T-cell (primary cell): Measurements from ENCODE around the gene NIPAL3. TPM values are rescaled to one million over a fixed set of nuclear protein-coding genes. Genes with fewer than 3 reads are reported as not detected.

Experiments used
- ATAC-seq, 4 experiments: fragments of 200-7000 bp in 3 of 4; fragments of 150-1000 bp in 1 of 4; cut with Tn5 transposase; replicated peaks in 1 of 4; 1 replicate in 3 of 4; 2 replicates in 1 of 4; pipeline ENCODE4 v1.10.0; 2021; ENCODE audit warnings: moderate library complexity in 3 of 4, mild to moderate bottlenecking in 2 of 4, moderate number of reproducible peaks in 1 of 4
- CTCF ChIA-PET, 2 donors: fragments of 300-600 bp; sonication (Branson Sonifier 250); formaldehyde crosslinking; loops; one replicate each; lab custom pipeline; 2022; ENCODE audit warnings: antibody characterized with exemption in 2 of 2; lab: Charles Lee
- POLR2A ChIA-PET, 2 donors: fragments of 300-600 bp; sonication (Branson Sonifier 250); formaldehyde crosslinking; loops; one replicate each; lab custom pipeline; 2022; ENCODE audit warnings: antibody characterized with exemption in 2 of 2; lab: Charles Lee
- DNase-seq, 35 experiments: peaks; one replicate each; pipeline versions ENCODE4 v3.0.0 to v3.0.0-alpha.2; 2013 to 2023
- H3K27ac ChIP-seq: one replicate; pipeline ENCODE4 v1.5.1; 2013; ENCODE audit warnings: low read length
- H3K27me3 ChIP-seq, 2 experiments: replicated peaks in 1 of 2; 1 replicate in 1 of 2; 2 replicates in 1 of 2; pipeline versions ENCODE4 v1.6.1 to v1.7.0; 2013; ENCODE audit warnings: low read length in 1 of 2, mixed read lengths in 1 of 2; ENCODE audit not compliant: control insufficient read depth in 2 of 2, insufficient read depth in 2 of 2; ENCODE audit errors: extremely low read depth in 1 of 2
- H3K36me3 ChIP-seq, 2 donors: 1 replicate in 1 of 2; 2 replicates in 1 of 2; pipeline versions ENCODE4 v1.6.1 to v1.7.0; 2013; ENCODE audit warnings: low read length in 1 of 2; ENCODE audit not compliant: control insufficient read depth in 2 of 2, insufficient read depth in 1 of 2; ENCODE audit errors: extremely low read depth in 1 of 2
- H3K4me1 ChIP-seq, 2 experiments: 1 replicate in 1 of 2; 2 replicates in 1 of 2; pipeline versions ENCODE4 v1.6.1 to v1.7.0; 2013; ENCODE audit warnings: low read length in 2 of 2, mixed read lengths in 1 of 2; ENCODE audit not compliant: insufficient read depth in 2 of 2, control insufficient read depth in 1 of 2; ENCODE audit errors: extremely low read depth in 1 of 2
- H3K4me3 ChIP-seq, 2 donors: 1 replicate in 1 of 2; 2 replicates in 1 of 2; pipeline versions ENCODE4 v1.5.1 to v1.7.0; 2013; ENCODE audit warnings: mild to moderate bottlenecking in 2 of 2, low read length in 1 of 2, moderate library complexity in 1 of 2; ENCODE audit not compliant: control insufficient read depth in 1 of 2; ENCODE audit errors: extremely low read depth in 1 of 2
- H3K9me3 ChIP-seq: 2 replicates; pipeline ENCODE4 v1.7.0; 2013
- H3K27ac Mint-ChIP-seq, 2 donors: one replicate each; pipeline ENCODE4 v1.8.0; 2020 to 2021; ENCODE audit warnings: mild to moderate bottlenecking in 2 of 2, mixed read lengths in 2 of 2
- H3K27me3 Mint-ChIP-seq, 2 donors: one replicate each; pipeline ENCODE4 v1.8.0; 2021 to 2022; ENCODE audit warnings: mixed read lengths in 2 of 2
- H3K36me3 Mint-ChIP-seq: one replicate; pipeline ENCODE4 v1.8.0; 2021; ENCODE audit warnings: mixed read lengths
- H3K4me1 Mint-ChIP-seq, 3 donors: one replicate each; pipeline ENCODE4 v1.8.0; 2020 to 2022; ENCODE audit warnings: mixed read lengths in 3 of 3, mild to moderate bottlenecking in 1 of 3
- H3K4me3 Mint-ChIP-seq, 3 donors: one replicate each; pipeline ENCODE4 v1.8.0; 2020 to 2022; ENCODE audit warnings: mild to moderate bottlenecking in 3 of 3, mixed read lengths in 3 of 3, moderate library complexity in 3 of 3
- H3K9me3 Mint-ChIP-seq, 3 donors: one replicate each; pipeline ENCODE4 v1.8.0; 2020 to 2022; ENCODE audit warnings: mixed read lengths in 3 of 3
- WGBS: methylation state at CpG from one replicate; pipeline ENCODE4 v1.1.5; 2013; ENCODE audit warnings: missing lambda C conversion rate; ENCODE audit not compliant: insufficient coverage; 5-methylcytosine and 5-hydroxymethylcytosine counted together
- total RNA-seq, 35 experiments: library from RNA in 6 of 35; stranded (reverse) in 6 of 35; fragments of 120-200 nt in 1 of 35; gene quantifications; one replicate each; pipeline versions ENCODE4 v1.2.1 to v1.2.4 and lab custom pipeline; 2013 to 2026

Gene NIPAL3
- total RNA-seq, 5 donors from 2014 or later (not counting 1 experiment from before 2014, with no cell fraction given) = 49.0 to 71.4 (median 59.7) TPM

GRCh38 chr1:24470592-24470991 lies 55.0 kb downstream of the NIPAL3 start:
- H3K4me3 Mint-ChIP-seq = no peak overlapping the region
- H3K9me3 Mint-ChIP-seq = no peaks in the 10 kb centered on the region
- WGBS = 100% methylated on average over 1 of the region's 2 CpGs
- no peaks in the 10 kb centered on the region for H3K9me3 ChIP-seq
- no peak overlapping the region for H3K27ac ChIP-seq
- ChIA-PET CTCF (no interaction called here), POLR2A (interaction anchor here in 1 of 2 donors (0.7 kb wide), 1 partner anchor 133 kb away, joined by 12 read pairs; no protein-coding TSS in a partner anchor)
- peaks cover 0 to 5% of the 10 kb centered on the region in 2 experiments for H3K4me1 ChIP-seq
- ATAC-seq (no peak), DNase-seq (no peak)
- H3K27ac Mint-ChIP-seq = peak overlapping the region; percentile 74 to 76
- peaks cover 13 to 30% (median 21%) of the 10 kb centered on the region in 3 donors for H3K4me1 Mint-ChIP-seq
- H3K27me3 ChIP-seq = no peaks in the 10 kb centered on the region
- H3K36me3 ChIP-seq = peaks cover 7 to 25% of the 10 kb centered on the region in 2 donors
- H3K36me3 Mint-ChIP-seq = peaks cover 42% of the 10 kb centered on the region
- H3K4me3 ChIP-seq = no peak overlapping the region
- H3K27me3 Mint-ChIP-seq = no peaks in the 10 kb centered on the region

GRCh38 chr1:24472527-24473251 lies 57.1 kb downstream of the NIPAL3 start:
- Histone ChIP-seq H3K36me3 (peaks cover 3 to 13% of the 10 kb centered on the region in 2 donors), H3K27me3 (no peaks in the 10 kb centered on the region), H3K4me3 (no peak overlapping the region), H3K27ac (no peak overlapping the region), H3K9me3 (no peaks in the 10 kb centered on the region), H3K4me1 (peaks cover 0 to 6% of the 10 kb centered on the region in 2 experiments)
- ATAC-seq (no peak), DNase-seq (no peak)
- peaks cover 25 to 38% (median 29%) of the 10 kb centered on the region in 3 donors for H3K4me1 Mint-ChIP-seq
- POLR2A ChIA-PET = interaction anchor here in 1 of 2 donors (0.7 kb wide), 1 partner anchor 9 kb away, joined by 8 read pairs; no protein-coding TSS in a partner anchor
- WGBS = 100% methylated on average over 5 of the region's 11 CpGs
- no peak overlapping the region for H3K4me3 Mint-ChIP-seq
- CTCF ChIA-PET = interaction anchor here in 1 of 2 donors (0.7 kb wide), 1 partner anchor 14 kb away, joined by 3 read pairs; no protein-coding TSS in a partner anchor
- peak overlapping the region in 1 of 2 donors; percentile 55 for H3K27ac Mint-ChIP-seq
- no peaks in the 10 kb centered on the region for H3K9me3 Mint-ChIP-seq
- H3K36me3 Mint-ChIP-seq = peaks cover 35% of the 10 kb centered on the region
- H3K27me3 Mint-ChIP-seq = no peaks in the 10 kb centered on the region

GRCh38 chr1:24474193-24474592 lies 58.6 kb downstream of the NIPAL3 start:
- ATAC-seq (no peak), DNase-seq (no peak)
- Mint-ChIP-seq H3K4me1 (peaks cover 25 to 50% (median 28%) of the 10 kb centered on the region in 3 donors), H3K36me3 (peaks cover 24% of the 10 kb centered on the region), H3K27me3 (no peaks in the 10 kb centered on the region), H3K9me3 (no peaks in the 10 kb centered on the region), H3K4me3 (no peak overlapping the region), H3K27ac (peak overlapping the region in 1 of 2 donors; percentile 55)
- POLR2A ChIA-PET = no interaction called here
- Histone ChIP-seq H3K36me3 (peaks cover 3% of the 10 kb centered on the region in 2 donors), H3K27ac (no peak overlapping the region), H3K4me1 (peaks cover 0 to 6% of the 10 kb centered on the region in 2 experiments), H3K27me3 (no peaks in the 10 kb centered on the region), H3K4me3 (no peak overlapping the region), H3K9me3 (no peaks in the 10 kb centered on the region)
- CTCF ChIA-PET = interaction anchor here (0.6 kb wide), 3 partner anchors 13 to 1767 kb away, joined by 3 to 12 read pairs (median 5); no protein-coding TSS in a partner anchor

GRCh38 chr1:24475700-24476099 lies 60.1 kb downstream of the NIPAL3 start:
- Mint-ChIP-seq H3K27me3 (no peaks in the 10 kb centered on the region), H3K27ac (peak overlapping the region; percentile 84 to 86), H3K4me3 (peak overlapping the region in 1 of 3 donors; percentile 10), H3K9me3 (no peaks in the 10 kb centered on the region), H3K4me1 (peaks cover 31 to 57% (median 33%) of the 10 kb centered on the region in 3 donors), H3K36me3 (peaks cover 13% of the 10 kb centered on the region)
- Histone ChIP-seq H3K27ac (no peak overlapping the region), H3K9me3 (no peaks in the 10 kb centered on the region), H3K27me3 (no peaks in the 10 kb centered on the region), H3K4me1 (peaks cover 12 to 15% of the 10 kb centered on the region in 2 experiments), H3K4me3 (no peak overlapping the region), H3K36me3 (peaks cover 2 to 3% of the 10 kb centered on the region in 2 donors)
- ATAC-seq (peak in 2 of 4 experiments; percentile 37 to 96), DNase-seq (peak in 1 of 35 experiments; percentile 33)
- no CpG with 5 or more reads among the region's 4 CpGs for WGBS
- CTCF ChIA-PET = interaction anchor here in 1 of 2 donors (1.4 kb wide), 1 partner anchor 11 kb away, joined by 5 read pairs; no protein-coding TSS in a partner anchor
- POLR2A ChIA-PET = interaction anchor here (0.7 kb wide), 2 partner anchors 27 to 99 kb away, joined by 3 to 6 read pairs; partner anchors contain the start of gene RCAN3 (in 1 of the 2)

GRCh38 chr1:24476571-24476970 lies 61.0 kb downstream of the NIPAL3 start:
- Mint-ChIP-seq H3K27me3 (no peaks in the 10 kb centered on the region), H3K36me3 (peaks cover 10% of the 10 kb centered on the region), H3K4me1 (peaks cover 36 to 59% (median 38%) of the 10 kb centered on the region in 3 donors), H3K9me3 (no peaks in the 10 kb centered on the region), H3K27ac (peak overlapping the region; percentile 84 to 86), H3K4me3 (no peak overlapping the region)
- ChIA-PET POLR2A (interaction anchor here in 1 of 2 donors (0.6 to 0.7 kb wide), 2 partner anchors 26 to 34 kb away, joined by 3 to 6 read pairs; partner anchors contain the start of gene RCAN3), CTCF (interaction anchor here in 1 of 2 donors (0.6 to 1.4 kb wide), 3 partner anchors 10 to 752 kb away, joined by 3 to 5 read pairs (median 4); no protein-coding TSS in a partner anchor)
- DNase-seq (no peak), ATAC-seq (no peak)
- Histone ChIP-seq H3K27ac (peak overlapping the region; percentile 38), H3K9me3 (no peaks in the 10 kb centered on the region), H3K4me3 (no peak overlapping the region), H3K36me3 (peaks cover 2 to 3% of the 10 kb centered on the region in 2 donors), H3K27me3 (no peaks in the 10 kb centered on the region), H3K4me1 (peaks cover 19 to 21% of the 10 kb centered on the region in 2 experiments)
- no CpG with 5 or more reads among the region's 2 CpGs for WGBS

- peaks cover 0 to 2% of the 10 kb centered on the region in 2 donors for H3K36me3 ChIP-seq
- no peaks in the 10 kb centered on the region for H3K9me3 Mint-ChIP-seq
- peaks cover 7% of the 10 kb centered on the region for H3K36me3 Mint-ChIP-seq
- H3K27ac Mint-ChIP-seq = peak overlapping the region; percentile 17 to 36
- H3K9me3 ChIP-seq = no peaks in the 10 kb centered on the region
- H3K4me3 Mint-ChIP-seq = no peak overlapping the region
- no peak overlapping the region for H3K27ac ChIP-seq
- no peaks in the 10 kb centered on the region for H3K27me3 Mint-ChIP-seq
- no peaks in the 10 kb centered on the region for H3K27me3 ChIP-seq
- 100% methylated on average over 2 of the region's 4 CpGs for WGBS
- DNase-seq = no peak
- ATAC-seq = no peak
- peaks cover 27 to 28% of the 10 kb centered on the region in 2 experiments for H3K4me1 ChIP-seq
- POLR2A ChIA-PET = interaction anchor here in 1 of 2 donors (0.6 kb wide), 1 partner anchor 359 kb away, joined by 3 read pairs; no protein-coding TSS in a partner anchor
- peaks cover 43 to 61% (median 45%) of the 10 kb centered on the region in 3 donors for H3K4me1 Mint-ChIP-seq
- CTCF ChIA-PET = interaction anchor here (0.5 to 1.4 kb wide), 3 partner anchors 9 to 61 kb away, joined by 4 to 5 read pairs (median 4); no protein-coding TSS in a partner anchor
- no peak overlapping the region for H3K4me3 ChIP-seq
Observed at GRCh38 chr1:24477309-24477708, 61.7 kb downstream of the NIPAL3 start.
